ENCODE data around the gene RABAC1. TPM values are rescaled to one million over a fixed set of nuclear protein-coding genes. Genes with fewer than 3 reads are reported as not detected.
A peak's percentile ranks its signal among the peaks of the same experiment; 100 is the strongest.
"Not testable (repeated sequence)": the region's sequence is repeated elsewhere in the genome, so short reads cannot be mapped to it uniquely, and the experiment has no call there.

The RABAC1 gene
- total RNA-seq, 1 donor from 2014 or later = 282 TPM

- Mint-ChIP-seq H3K4me1 (ENCODE audit: low read depth) (peaks cover 8% of the 10 kb centered on the region), H3K4me3 (ENCODE audit: unreplicated experiment) (peak within 1 kb of the TSS; percentile 59), H3K9me3 (ENCODE audit: low read depth) (no peaks in the 10 kb centered on the region), H3K36me3 (ENCODE audit: low read depth) (no peaks in the 10 kb centered on the region), H3K27me3 (ENCODE audit: low read depth) (peaks cover 46% of the 10 kb centered on the region), H3K27ac (ENCODE audit: unreplicated experiment) (peak within 1 kb of the TSS; percentile 32)
- TF ChIP-seq, protein P1, sequence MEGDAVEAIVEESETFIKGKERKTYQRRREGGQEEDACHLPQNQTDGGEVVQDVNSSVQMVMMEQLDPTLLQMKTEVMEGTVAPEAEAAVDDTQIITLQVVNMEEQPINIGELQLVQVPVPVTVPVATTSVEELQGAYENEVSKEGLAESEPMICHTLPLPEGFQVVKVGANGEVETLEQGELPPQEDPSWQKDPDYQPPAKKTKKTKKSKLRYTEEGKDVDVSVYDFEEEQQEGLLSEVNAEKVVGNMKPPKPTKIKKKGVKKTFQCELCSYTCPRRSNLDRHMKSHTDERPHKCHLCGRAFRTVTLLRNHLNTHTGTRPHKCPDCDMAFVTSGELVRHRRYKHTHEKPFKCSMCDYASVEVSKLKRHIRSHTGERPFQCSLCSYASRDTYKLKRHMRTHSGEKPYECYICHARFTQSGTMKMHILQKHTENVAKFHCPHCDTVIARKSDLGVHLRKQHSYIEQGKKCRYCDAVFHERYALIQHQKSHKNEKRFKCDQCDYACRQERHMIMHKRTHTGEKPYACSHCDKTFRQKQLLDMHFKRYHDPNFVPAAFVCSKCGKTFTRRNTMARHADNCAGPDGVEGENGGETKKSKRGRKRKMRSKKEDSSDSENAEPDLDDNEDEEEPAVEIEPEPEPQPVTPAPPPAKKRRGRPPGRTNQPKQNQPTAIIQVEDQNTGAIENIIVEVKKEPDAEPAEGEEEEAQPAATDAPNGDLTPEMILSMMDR (IDR thresholded peaks at IDR 0.05) = no peak
- no peak for DNase-seq (ENCODE audit: low spot score)
Measured at GRCh38 chr19:41993612-41994483, 34.7 kb upstream of the RABAC1 start, which contains the start of gene ATP1A3. Gene ATP1A3 (minus strand): TSS chr19:41994230. CDS start chr19:41994076, 154 bp downstream.

- not testable (repeated sequence) for H3K36me3 Mint-ChIP-seq (ENCODE audit: low read depth); H3K4me1 Mint-ChIP-seq (ENCODE audit: low read depth); H3K9me3 Mint-ChIP-seq (ENCODE audit: low read depth); H3K4me3 Mint-ChIP-seq (ENCODE audit: unreplicated experiment); DNase-seq (ENCODE audit: low spot score); H3K27ac Mint-ChIP-seq (ENCODE audit: unreplicated experiment)
- H3K27me3 Mint-ChIP-seq (ENCODE audit: low read depth) = peaks cover 36% of the 10 kb centered on the region
Measured at GRCh38 chr19:41991925-41992569, 32.9 kb upstream of the RABAC1 start.

- Mint-ChIP-seq H3K4me3 (ENCODE audit: unreplicated experiment) (no peak overlapping the region), H3K9me3 (ENCODE audit: low read depth) (no peaks in the 10 kb centered on the region), H3K36me3 (ENCODE audit: low read depth) (no peaks in the 10 kb centered on the region), H3K4me1 (ENCODE audit: low read depth) (peaks cover 4% of the 10 kb centered on the region), H3K27me3 (ENCODE audit: low read depth) (peaks cover 27% of the 10 kb centered on the region), H3K27ac (ENCODE audit: unreplicated experiment) (no peak overlapping the region)
- no peak for DNase-seq (ENCODE audit: low spot score)
- TF ChIP-seq, protein P1 (IDR thresholded peaks at IDR 0.05) = no peak
Measured at GRCh38 chr19:41991025-41991424, 31.9 kb upstream of the RABAC1 start.

GRCh38 chr19:41990615-41991014, 31.5 kb upstream of the RABAC1 start:
- Mint-ChIP-seq H3K27me3 (ENCODE audit: low read depth) (peaks cover 25% of the 10 kb centered on the region), H3K4me3 (ENCODE audit: unreplicated experiment) (no peak overlapping the region), H3K4me1 (ENCODE audit: low read depth) (peaks cover 4% of the 10 kb centered on the region), H3K36me3 (ENCODE audit: low read depth) (no peaks in the 10 kb centered on the region), H3K27ac (ENCODE audit: unreplicated experiment) (no peak overlapping the region), H3K9me3 (ENCODE audit: low read depth) (no peaks in the 10 kb centered on the region)
- no peak for DNase-seq (ENCODE audit: low spot score)
- TF ChIP-seq, protein P1 (IDR thresholded peaks at IDR 0.05) = no peak

DNA sequence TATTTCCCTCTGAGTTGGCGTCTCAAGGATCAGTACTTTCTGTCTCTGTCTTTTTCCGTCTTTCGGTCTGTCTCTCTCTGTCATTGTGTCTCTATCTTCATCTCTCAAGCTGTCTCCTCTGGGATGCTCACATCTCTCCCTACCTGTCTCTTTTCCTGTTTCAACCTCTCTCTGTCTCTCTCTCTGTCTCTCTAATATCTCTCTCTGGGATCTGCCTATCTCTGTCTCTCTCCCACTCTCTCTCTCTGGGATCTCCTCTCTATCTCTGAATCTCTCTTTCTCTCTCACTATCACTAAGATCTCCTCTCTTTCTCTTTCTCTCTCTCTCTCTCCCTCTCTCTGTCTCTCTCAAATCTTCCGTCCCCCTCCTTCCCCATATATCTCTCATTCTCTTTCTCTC, 30.9 kb upstream of the RABAC1 start:
- H3K4me1 Mint-ChIP-seq (ENCODE audit: low read depth) = peaks cover 4% of the 10 kb centered on the region
- no peak for DNase-seq (ENCODE audit: low spot score)
- H3K27ac Mint-ChIP-seq (ENCODE audit: unreplicated experiment) = no peak overlapping the region

More for the DNA sequence above, 30.9 kb upstream of the RABAC1 start:
- no peaks in the 10 kb centered on the region for H3K36me3 Mint-ChIP-seq (ENCODE audit: low read depth)
- peaks cover 19% of the 10 kb centered on the region for H3K27me3 Mint-ChIP-seq (ENCODE audit: low read depth)
- H3K9me3 Mint-ChIP-seq (ENCODE audit: low read depth) = no peaks in the 10 kb centered on the region
- H3K4me3 Mint-ChIP-seq (ENCODE audit: unreplicated experiment) = no peak overlapping the region
- TF ChIP-seq, protein P1 (IDR thresholded peaks at IDR 0.05) = no peak
